GM12891 (cell line): ENCODE data around the gene DDA1.

Source experiments
- PAX5 ChIP-seq: IDR thresholded peaks from 2 replicates; pipeline ENCODE4 v1.6.1; 2011; ENCODE audit warnings: low read length, moderate library complexity, mild to moderate bottlenecking; ENCODE audit not compliant: insufficient read depth, severe bottlenecking
- POLR2A ChIP-seq: IDR thresholded peaks from 2 replicates; pipeline ENCODE4 v1.6.1; 2011; ENCODE audit warnings: low read depth, low read length, control low read depth
- POLR2AphosphoS5 ChIP-seq: IDR thresholded peaks from 2 replicates; pipeline ENCODE4 v1.6.1; 2011; ENCODE audit warnings: low read depth, low read length, control low read depth
- POU2F2 ChIP-seq: IDR thresholded peaks from 2 replicates; pipeline ENCODE4 v1.6.1; 2011; ENCODE audit warnings: low read depth, mild to moderate bottlenecking, control low read depth, low read length, moderate library complexity
- SPI1 ChIP-seq: IDR thresholded peaks from 2 replicates; pipeline ENCODE4 v1.6.1; 2011; ENCODE audit warnings: low read depth, low read length, control low read depth
- TAF1 ChIP-seq: IDR thresholded peaks from 2 replicates; pipeline ENCODE4 v1.6.1; 2011; ENCODE audit warnings: low read depth, low read length, control low read depth

DNA sequence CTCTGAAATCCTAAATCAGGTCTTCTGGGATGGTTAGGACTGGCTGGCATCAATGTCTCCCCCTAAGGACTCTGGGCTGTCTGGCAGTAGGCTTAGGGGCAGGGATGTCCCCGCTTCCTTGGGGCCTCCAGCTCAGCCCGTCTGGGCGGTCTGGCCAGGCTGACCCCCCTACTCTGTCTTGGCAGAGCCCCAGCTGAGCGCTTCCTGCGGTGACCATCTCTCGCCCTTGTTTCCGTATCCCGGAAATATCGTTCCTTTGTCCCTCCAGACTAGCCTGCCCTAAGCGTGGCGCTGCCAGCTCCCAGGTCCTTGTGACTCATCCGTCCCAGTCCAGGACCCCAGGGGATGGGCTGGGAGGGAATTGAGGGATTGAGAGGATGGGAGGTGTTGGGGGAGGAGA, 39.3 kb downstream of the DDA1 start:
- no peak for TF ChIP-seq TAF1
- no peak for TF ChIP-seq POLR2A
- TF ChIP-seq POU2F2, result no peak
- TF ChIP-seq POLR2AphosphoS5, result no peak
- no peak for TF ChIP-seq SPI1
- TF ChIP-seq PAX5, result no peak
